ENCODE results near the gene UBE2J1.
"Not testable (repeated sequence)": the region's sequence is repeated elsewhere in the genome, so short reads cannot be mapped to it uniquely, and the experiment has no call there.

DNA sequence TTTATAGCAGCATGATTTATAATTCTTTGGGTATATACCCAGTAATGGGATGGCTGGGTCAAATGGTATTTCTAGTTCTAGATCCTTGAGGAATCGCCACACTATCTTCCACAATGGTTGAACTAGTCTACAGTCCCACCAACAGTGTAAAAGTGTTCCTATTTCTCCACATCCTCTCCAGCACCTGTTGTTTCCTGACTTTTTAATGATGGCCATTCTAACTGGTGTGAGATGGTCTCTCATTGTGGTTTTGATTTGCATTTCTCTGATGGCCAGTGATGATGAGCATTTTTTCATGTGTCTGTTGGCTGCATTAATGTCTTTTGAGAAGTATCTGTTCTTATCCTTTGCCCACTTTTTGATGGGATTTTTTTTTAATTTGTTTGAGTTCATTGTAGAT lies 57.4 kb downstream of the UBE2J1 start:
- TF ChIP-seq, protein P1, sequence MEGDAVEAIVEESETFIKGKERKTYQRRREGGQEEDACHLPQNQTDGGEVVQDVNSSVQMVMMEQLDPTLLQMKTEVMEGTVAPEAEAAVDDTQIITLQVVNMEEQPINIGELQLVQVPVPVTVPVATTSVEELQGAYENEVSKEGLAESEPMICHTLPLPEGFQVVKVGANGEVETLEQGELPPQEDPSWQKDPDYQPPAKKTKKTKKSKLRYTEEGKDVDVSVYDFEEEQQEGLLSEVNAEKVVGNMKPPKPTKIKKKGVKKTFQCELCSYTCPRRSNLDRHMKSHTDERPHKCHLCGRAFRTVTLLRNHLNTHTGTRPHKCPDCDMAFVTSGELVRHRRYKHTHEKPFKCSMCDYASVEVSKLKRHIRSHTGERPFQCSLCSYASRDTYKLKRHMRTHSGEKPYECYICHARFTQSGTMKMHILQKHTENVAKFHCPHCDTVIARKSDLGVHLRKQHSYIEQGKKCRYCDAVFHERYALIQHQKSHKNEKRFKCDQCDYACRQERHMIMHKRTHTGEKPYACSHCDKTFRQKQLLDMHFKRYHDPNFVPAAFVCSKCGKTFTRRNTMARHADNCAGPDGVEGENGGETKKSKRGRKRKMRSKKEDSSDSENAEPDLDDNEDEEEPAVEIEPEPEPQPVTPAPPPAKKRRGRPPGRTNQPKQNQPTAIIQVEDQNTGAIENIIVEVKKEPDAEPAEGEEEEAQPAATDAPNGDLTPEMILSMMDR (IDR thresholded peaks at IDR 0.05; ENCODE audit: extremely low read depth in 1 of 2, insufficient read depth in 1 of 2, low read depth in 1 of 2, low read length in 2 of 2): not testable (repeated sequence)
- TF ChIP-seq, protein P2, sequence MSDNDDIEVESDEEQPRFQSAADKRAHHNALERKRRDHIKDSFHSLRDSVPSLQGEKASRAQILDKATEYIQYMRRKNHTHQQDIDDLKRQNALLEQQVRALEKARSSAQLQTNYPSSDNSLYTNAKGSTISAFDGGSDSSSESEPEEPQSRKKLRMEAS (IDR thresholded peaks at IDR 0.05; ENCODE audit: insufficient read depth, insufficient read length): not testable (repeated sequence)
- TF ChIP-seq POLR2AphosphoS5 (IDR thresholded peaks at IDR 0.05; ENCODE audit: insufficient read depth, low read depth, low read length); EZH2 (IDR thresholded peaks at IDR 0.05; ENCODE audit: borderline replicate concordance, low read depth, low read length, severe bottlenecking); POLR2A (IDR thresholded peaks at IDR 0.05; ENCODE audit: low read depth, low read length); GATA2 (IDR thresholded peaks at IDR 0.05; ENCODE audit: insufficient read depth, insufficient read length, low read depth, low read length); JUN (IDR thresholded peaks at IDR 0.05; ENCODE audit: borderline replicate concordance, insufficient read depth, insufficient read length, low read depth): not testable (repeated sequence)

Measured in endothelial cell of umbilical vein (primary cell).